GM12801 (cell line): ENCODE measurements around the gene ZNF580.

Experiments
- TF ChIP-seq, protein P1 (sequence below): IDR thresholded peaks from one replicate; pipeline ENCODE4 v1.5.1; 2011; ENCODE audit warnings: control low read depth; ENCODE audit not compliant: insufficient read length; ENCODE audit errors: extremely low read depth

Gene ZNF580

DNA sequence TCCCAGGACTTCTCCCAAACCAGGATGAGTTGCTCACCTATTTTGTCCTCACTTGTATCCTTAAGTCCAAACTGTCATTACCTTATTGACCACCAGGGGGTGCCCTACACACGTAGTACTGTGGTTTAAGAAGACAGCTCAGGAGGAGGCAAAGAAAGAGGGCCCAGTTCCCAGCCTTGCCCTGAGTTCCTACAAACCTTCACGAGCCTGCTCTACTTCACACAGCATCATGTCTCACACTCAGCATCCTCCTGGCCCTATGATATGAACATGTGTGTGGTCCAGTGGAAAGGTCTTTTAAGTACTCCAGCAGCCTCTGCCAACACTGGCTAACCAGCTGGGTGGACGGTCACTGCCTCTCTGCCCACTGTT, 8.4 kb upstream of the ZNF580 start:
- TF ChIP-seq, protein P1, sequence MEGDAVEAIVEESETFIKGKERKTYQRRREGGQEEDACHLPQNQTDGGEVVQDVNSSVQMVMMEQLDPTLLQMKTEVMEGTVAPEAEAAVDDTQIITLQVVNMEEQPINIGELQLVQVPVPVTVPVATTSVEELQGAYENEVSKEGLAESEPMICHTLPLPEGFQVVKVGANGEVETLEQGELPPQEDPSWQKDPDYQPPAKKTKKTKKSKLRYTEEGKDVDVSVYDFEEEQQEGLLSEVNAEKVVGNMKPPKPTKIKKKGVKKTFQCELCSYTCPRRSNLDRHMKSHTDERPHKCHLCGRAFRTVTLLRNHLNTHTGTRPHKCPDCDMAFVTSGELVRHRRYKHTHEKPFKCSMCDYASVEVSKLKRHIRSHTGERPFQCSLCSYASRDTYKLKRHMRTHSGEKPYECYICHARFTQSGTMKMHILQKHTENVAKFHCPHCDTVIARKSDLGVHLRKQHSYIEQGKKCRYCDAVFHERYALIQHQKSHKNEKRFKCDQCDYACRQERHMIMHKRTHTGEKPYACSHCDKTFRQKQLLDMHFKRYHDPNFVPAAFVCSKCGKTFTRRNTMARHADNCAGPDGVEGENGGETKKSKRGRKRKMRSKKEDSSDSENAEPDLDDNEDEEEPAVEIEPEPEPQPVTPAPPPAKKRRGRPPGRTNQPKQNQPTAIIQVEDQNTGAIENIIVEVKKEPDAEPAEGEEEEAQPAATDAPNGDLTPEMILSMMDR = peak; percentile 57

DNA sequence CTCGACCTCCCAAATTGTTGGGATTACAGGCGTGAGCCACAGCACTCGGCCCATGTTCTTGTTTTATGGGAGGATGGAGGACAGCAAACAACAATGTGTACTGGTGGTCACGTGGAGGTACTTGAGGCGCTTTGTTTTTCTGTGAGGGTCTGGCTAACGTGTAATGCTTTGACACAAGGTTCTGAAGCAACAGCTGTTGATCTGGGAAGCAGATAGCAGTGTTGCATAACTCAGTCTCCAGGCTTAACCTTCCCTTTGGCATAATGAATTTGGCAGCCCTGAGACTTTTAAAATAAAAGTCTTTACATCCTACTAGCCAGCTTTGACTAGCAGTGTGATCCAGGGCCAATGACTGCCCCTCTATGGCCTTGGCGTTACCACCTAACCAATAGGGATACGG, 6.9 kb upstream of the ZNF580 start:
- TF ChIP-seq, protein P1 = no peak

DNA sequence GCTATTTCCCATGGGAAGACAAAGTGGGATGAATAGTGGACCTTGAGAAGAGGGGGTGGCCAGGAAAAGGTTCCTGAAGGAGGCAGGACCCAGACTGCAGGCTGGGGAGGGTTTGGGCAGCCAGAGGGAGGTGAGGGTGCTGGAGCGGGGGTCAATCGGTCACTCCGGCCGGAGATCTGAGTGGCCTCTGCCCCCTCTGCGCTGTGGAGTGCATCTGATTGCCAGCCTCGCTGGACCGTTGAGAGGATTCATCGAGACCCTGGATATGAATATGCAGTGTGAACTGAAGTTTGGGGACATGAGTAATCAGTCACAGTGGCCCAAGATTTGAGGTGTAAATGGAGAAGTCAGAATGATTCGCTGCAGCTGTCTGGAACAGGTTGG, 5.5 kb upstream of the ZNF580 start:
- TF ChIP-seq, protein P1 = no peak

DNA sequence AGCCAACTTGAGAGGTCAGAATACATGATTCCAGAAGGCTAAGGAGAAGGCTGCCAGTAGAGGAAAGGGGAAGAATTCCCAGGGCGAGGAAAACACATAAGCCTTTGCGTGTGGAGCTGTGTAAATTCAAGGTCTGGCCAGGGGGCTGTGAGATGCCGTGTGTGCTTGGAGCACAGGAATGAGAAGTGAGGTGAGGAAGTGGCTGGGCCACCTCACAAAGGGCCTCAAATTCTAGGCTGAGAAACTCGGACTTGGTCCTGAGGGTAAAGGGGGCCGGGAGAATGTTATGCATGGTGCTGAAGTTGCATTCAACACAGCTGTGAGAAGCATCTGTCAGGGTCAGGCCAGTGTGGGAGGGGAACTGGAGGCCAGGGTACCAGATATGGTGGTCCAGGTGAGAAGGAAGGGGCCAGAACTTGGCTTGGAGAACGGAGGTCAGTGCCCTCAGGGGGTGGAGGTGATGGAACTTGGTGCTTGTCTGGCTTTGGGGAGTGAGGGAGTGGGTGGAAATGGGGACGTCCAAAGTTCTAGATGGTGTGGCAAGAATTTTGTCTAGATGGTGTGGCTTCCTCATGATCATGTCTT, 4.9 kb upstream of the ZNF580 start:
- TF ChIP-seq, protein P1 = no peak

DNA sequence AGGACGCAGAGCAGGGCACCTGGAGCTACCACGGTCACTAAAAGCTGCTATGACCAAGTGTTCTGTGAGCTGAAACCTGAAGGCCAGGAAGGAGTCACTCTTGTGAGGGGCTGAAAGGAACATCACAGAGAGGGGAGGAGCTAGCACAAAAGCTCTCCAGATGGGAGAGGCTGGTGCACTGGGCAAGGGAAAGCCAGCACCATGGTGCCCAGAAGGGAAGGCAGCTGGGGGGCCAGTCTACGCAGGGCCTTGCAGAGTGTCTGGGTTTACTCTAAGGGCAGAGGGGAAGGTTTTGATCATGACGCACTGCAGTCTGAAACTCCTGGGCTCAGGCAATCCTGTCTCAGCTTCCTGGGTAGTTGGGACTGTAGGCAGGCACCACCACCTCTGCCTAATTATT, 4.1 kb upstream of the ZNF580 start:
- TF ChIP-seq, protein P1 = no peak

DNA sequence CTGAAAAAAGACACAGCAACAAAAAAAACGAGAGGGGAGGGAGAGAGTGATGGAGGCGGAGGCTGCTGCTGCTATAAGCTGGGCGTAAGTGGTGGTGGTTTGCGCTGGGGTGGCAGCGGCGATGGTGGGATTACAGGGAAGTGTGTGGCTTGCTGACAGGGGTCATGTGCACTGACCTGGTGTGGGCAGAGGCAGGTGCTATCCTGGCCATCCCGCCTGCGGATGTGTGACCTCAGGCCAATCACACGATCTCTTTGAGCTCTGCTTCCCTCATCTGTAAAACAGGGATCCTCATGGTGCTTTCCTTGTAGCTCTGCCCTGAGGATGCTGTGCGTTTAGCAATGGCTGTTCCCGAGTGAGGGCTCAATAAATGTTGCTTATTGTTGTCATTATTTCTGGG, 3.3 kb upstream of the ZNF580 start:
- TF ChIP-seq, protein P1 = no peak

DNA sequence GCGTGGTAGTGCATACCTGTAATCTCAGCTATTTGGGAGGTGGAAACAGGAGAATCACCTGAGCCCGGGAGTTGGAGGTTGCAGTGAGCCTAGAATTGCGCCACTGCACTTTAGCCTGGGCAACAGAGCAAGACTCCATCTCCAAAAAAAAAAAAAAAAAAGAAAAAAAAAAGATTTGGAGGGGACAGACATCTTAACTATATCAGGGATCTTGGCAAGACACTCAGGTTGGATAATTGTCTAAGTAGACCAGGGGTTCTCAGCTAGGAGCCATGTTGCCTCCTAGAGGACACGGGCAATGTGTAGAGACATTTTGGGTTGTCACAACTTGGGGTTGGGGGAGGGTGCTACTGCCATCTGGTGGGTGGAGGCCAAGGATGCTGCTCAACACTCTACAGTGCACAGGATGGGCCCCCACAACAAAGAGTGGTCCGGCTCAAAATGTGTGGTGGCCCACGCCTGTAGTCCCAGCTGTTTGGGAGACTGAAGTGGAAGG, 1.9 kb upstream of the ZNF580 start:
- TF ChIP-seq, protein P1 = no peak
